ENCODE measurements around the gene NKAPD1.

- TF ChIP-seq CTCF (IDR thresholded peaks at IDR 0.05 in 2 of 3, conservative IDR thresholded peaks at IDR 0.05 in 1 of 3; ENCODE audit: borderline replicate concordance in 1 of 3, insufficient read depth in 1 of 3, low read depth in 2 of 3, low read length in 2 of 3) (no peak), TCF7L2 (IDR thresholded peaks at IDR 0.05; ENCODE audit: borderline replicate concordance, extremely low read depth, insufficient read depth, insufficient read length) (no peak), ELF1 (IDR thresholded peaks at IDR 0.05; ENCODE audit: borderline replicate concordance, low read depth) (no peak), MAX (IDR thresholded peaks at IDR 0.05) (no peak)
These were observed 44.1 kb downstream of the NKAPD1 start for GRCh38 chr11:112118176-112118575.
